ENCODE measurements around the gene TNS3. TPM values are rescaled to one million over a fixed set of nuclear protein-coding genes. Genes with fewer than 3 reads are reported as not detected.

TNS3 gene
- total and polyA plus RNA-seq, 9 of the 15 experiments (the other 6 are each of a cell fraction or from before 2014, with no cell fraction given): 0.20 TPM; not detected in 8

GRCh38 chr7:47254081-47254977 lies 327.6 kb downstream of the TNS3 start (continued):
- TF ChIP-seq YY1 (IDR thresholded peaks at IDR 0.05; ENCODE audit: borderline replicate concordance in 1 of 3, control insufficient read depth in 1 of 3, extremely low read depth in 1 of 3, insufficient read depth in 3 of 3, insufficient read length in 1 of 3, insufficient replicate concordance in 2 of 3, low read depth in 1 of 3, low read length in 2 of 3): peak in 2 of 3 experiments; percentile 28
- peak; percentile 86 for TF ChIP-seq SMC3 (conservative IDR thresholded peaks at IDR 0.05; ENCODE audit: insufficient read depth, low read depth, low read length)
- no peak for TF ChIP-seq CC2D1A (IDR thresholded peaks at IDR 0.05)
- TF ChIP-seq, protein P1, sequence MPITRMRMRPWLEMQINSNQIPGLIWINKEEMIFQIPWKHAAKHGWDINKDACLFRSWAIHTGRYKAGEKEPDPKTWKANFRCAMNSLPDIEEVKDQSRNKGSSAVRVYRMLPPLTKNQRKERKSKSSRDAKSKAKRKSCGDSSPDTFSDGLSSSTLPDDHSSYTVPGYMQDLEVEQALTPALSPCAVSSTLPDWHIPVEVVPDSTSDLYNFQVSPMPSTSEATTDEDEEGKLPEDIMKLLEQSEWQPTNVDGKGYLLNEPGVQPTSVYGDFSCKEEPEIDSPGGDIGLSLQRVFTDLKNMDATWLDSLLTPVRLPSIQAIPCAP (CRISPR knock-in tag; IDR thresholded peaks at IDR 0.05; ENCODE audit: borderline replicate concordance): no peak
- peak; percentile 43; the same call in 1 of the 2 replicates for TF ChIP-seq EGR1 (conservative IDR thresholded peaks at IDR 0.05)
- 0 out of 2 replicates have a peak, but pooled peaks have one; percentile 39 for TF ChIP-seq GATAD2B (IDR thresholded peaks at IDR 0.05; ENCODE audit: borderline replicate concordance)
- TF ChIP-seq, protein P2, sequence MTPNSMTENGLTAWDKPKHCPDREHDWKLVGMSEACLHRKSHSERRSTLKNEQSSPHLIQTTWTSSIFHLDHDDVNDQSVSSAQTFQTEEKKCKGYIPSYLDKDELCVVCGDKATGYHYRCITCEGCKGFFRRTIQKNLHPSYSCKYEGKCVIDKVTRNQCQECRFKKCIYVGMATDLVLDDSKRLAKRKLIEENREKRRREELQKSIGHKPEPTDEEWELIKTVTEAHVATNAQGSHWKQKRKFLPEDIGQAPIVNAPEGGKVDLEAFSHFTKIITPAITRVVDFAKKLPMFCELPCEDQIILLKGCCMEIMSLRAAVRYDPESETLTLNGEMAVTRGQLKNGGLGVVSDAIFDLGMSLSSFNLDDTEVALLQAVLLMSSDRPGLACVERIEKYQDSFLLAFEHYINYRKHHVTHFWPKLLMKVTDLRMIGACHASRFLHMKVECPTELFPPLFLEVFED (CRISPR knock-in tag; conservative IDR thresholded peaks at IDR 0.05): no peak
- peak in 1 of 2 experiments; percentile 70; a peak in 1 of 4 replicates for TF ChIP-seq NONO (IDR thresholded peaks at IDR 0.05; ENCODE audit: low read depth in 2 of 2, low read length in 1 of 2)
- no peak for TF ChIP-seq ETV1 (tag; conservative IDR thresholded peaks at IDR 0.05; ENCODE audit: low read depth)
- TF ChIP-seq THAP12 (CRISPR knock-in tag; IDR thresholded peaks at IDR 0.05): no peak
- TF ChIP-seq ARID2 (IDR thresholded peaks at IDR 0.05): no peak
- TF ChIP-seq ATF1 (CRISPR knock-in tag; IDR thresholded peaks at IDR 0.05): no peak
- TF ChIP-seq ATF1 (tag; IDR thresholded peaks at IDR 0.05): no peak
- TF ChIP-seq RNF2 (IDR thresholded peaks at IDR 0.05): no peak
- TF ChIP-seq POLR3A (IDR thresholded peaks at IDR 0.05; ENCODE audit: borderline replicate concordance, extremely low read depth, insufficient read depth, insufficient read length): no peak
- TF ChIP-seq TOE1 (IDR thresholded peaks at IDR 0.05; ENCODE audit: borderline replicate concordance): no peak
- no peak for TF ChIP-seq TOE1 (CRISPR knock-in tag; IDR thresholded peaks at IDR 0.05; ENCODE audit: borderline replicate concordance, low read depth)
- TF ChIP-seq CBX2 (IDR thresholded peaks at IDR 0.05; ENCODE audit: insufficient read depth, low read length, poor library complexity, severe bottlenecking): no peak
- TF ChIP-seq ZBTB2 (IDR thresholded peaks at IDR 0.05): no peak
- no peak for TF ChIP-seq MTF1 (CRISPR knock-in tag; IDR thresholded peaks at IDR 0.05; ENCODE audit: borderline replicate concordance)
- peak; percentile 62; the same call in 1 of the 2 replicates for TF ChIP-seq STAG1 (CRISPR knock-in tag; IDR thresholded peaks at IDR 0.05; ENCODE audit: borderline replicate concordance)
